Liver (tissue), 9 donors: ENCODE data around the gene REC114. TPM values are rescaled to one million over a fixed set of nuclear protein-coding genes. Genes with fewer than 3 reads are reported as not detected.

Experiments
- DNase-seq: peaks from one replicate; pipeline ENCODE4 v3.0.0-alpha.2; 2017; ENCODE audit warnings: low spot score
- H3K27ac ChIP-seq, 2 donors: one replicate each; pipeline ENCODE4 v1.7.0; 2013; ENCODE audit warnings: inconsistent platforms in 2 of 2, low read length in 2 of 2, control low read depth in 1 of 2, low read depth in 1 of 2, mild to moderate bottlenecking in 1 of 2
- H3K27me3 ChIP-seq, 4 donors: one replicate each; pipeline versions ENCODE4 v1.6.1 to v1.7.0; 2013; ENCODE audit warnings: low read length in 3 of 4, inconsistent platforms in 1 of 4, mild to moderate bottlenecking in 1 of 4, moderate library complexity in 1 of 4; ENCODE audit not compliant: control insufficient read depth in 4 of 4, insufficient read depth in 4 of 4
- H3K36me3 ChIP-seq, 4 donors: one replicate each; pipeline versions ENCODE4 v1.6.1 to v1.7.0; 2013; ENCODE audit warnings: low read length in 3 of 4, mild to moderate bottlenecking in 3 of 4, low read depth in 1 of 4, moderate library complexity in 1 of 4; ENCODE audit not compliant: control insufficient read depth in 4 of 4, insufficient read depth in 3 of 4
- H3K4me1 ChIP-seq, 4 donors: one replicate each; pipeline versions ENCODE4 v1.6.1 to v1.7.0; 2013; ENCODE audit warnings: low read length in 3 of 4, mild to moderate bottlenecking in 3 of 4, moderate library complexity in 1 of 4; ENCODE audit not compliant: control insufficient read depth in 4 of 4, insufficient read depth in 4 of 4
- H3K4me3 ChIP-seq, 3 donors: one replicate each; pipeline versions ENCODE4 v1.6.1 to v1.7.0; 2013; ENCODE audit warnings: low read length in 3 of 3, control low read depth in 1 of 3, low read depth in 1 of 3, mild to moderate bottlenecking in 1 of 3
- H3K9ac ChIP-seq, 2 donors: one replicate each; pipeline ENCODE4 v1.7.0; 2013; ENCODE audit warnings: low read length in 2 of 2, mild to moderate bottlenecking in 2 of 2, moderate library complexity in 2 of 2, control low read depth in 1 of 2, low read depth in 1 of 2
- H3K9me3 ChIP-seq, 4 donors: one replicate each; pipeline versions ENCODE4 v1.6.1 to v1.7.0; 2013; ENCODE audit warnings: low read length in 3 of 4; ENCODE audit not compliant: control insufficient read depth in 4 of 4
- FOXA2 ChIP-seq: IDR thresholded peaks from 2 replicates; pipeline ENCODE4 v1.6.1; 2016; ENCODE audit warnings: antibody characterized with exemption
- GABPA ChIP-seq, 2 donors: IDR thresholded peaks in 1 of 2; conservative IDR thresholded peaks in 1 of 2; 2 replicates each; pipeline ENCODE4 v1.6.1; 2016; ENCODE audit warnings: antibody characterized with exemption in 2 of 2, mild to moderate bottlenecking in 1 of 2, moderate library complexity in 1 of 2
- HNF4A ChIP-seq, 2 donors: conservative IDR thresholded peaks; 2 replicates each; pipeline ENCODE4 v1.6.1; 2016; ENCODE audit warnings: antibody characterized with exemption in 2 of 2, mild to moderate bottlenecking in 2 of 2
- JUND ChIP-seq, 2 donors: IDR thresholded peaks; 2 replicates each; pipeline ENCODE4 v1.6.1; 2016; ENCODE audit warnings: antibody characterized with exemption in 2 of 2
- NR2F2 ChIP-seq: IDR thresholded peaks from 2 replicates; pipeline ENCODE4 v1.6.1; 2016; ENCODE audit warnings: antibody characterized with exemption
- RAD21 ChIP-seq, 2 donors: IDR thresholded peaks; 2 replicates each; pipeline ENCODE4 v1.6.1; 2016; ENCODE audit warnings: antibody characterized with exemption in 2 of 2, mild to moderate bottlenecking in 2 of 2
- RXRA ChIP-seq, 2 donors: IDR thresholded peaks; 2 replicates each; pipeline ENCODE4 v1.6.1; 2017 to 2018; ENCODE audit warnings: antibody characterized with exemption in 2 of 2, mild to moderate bottlenecking in 1 of 2
- SP1 ChIP-seq: IDR thresholded peaks from 2 replicates; pipeline ENCODE4 v1.6.1; 2018; ENCODE audit warnings: antibody characterized with exemption, mild to moderate bottlenecking
- TAF1 ChIP-seq: conservative IDR thresholded peaks from 2 replicates; pipeline ENCODE4 v1.6.1; 2016; ENCODE audit warnings: antibody characterized with exemption, mild to moderate bottlenecking
- YY1 ChIP-seq: IDR thresholded peaks from 2 replicates; pipeline ENCODE4 v1.6.1; 2016; ENCODE audit warnings: antibody characterized with exemption, mild to moderate bottlenecking
- WGBS: extraction: QIAGEN DNeasy Blood & Tissue Kit; methylation state at CpG from one replicate; pipeline ENCODE4 v1.1.7; 2013; 5-methylcytosine and 5-hydroxymethylcytosine counted together
- polyA plus RNA-seq, 2 donors: library from polyadenylated mRNA; stranded (reverse) in 1 of 2; unstranded in 1 of 2; fragments of 200-250 nt in 1 of 2; fragments of >200 nt in 1 of 2; fragmentation: Nextera tagmentation in 1 of 2; extraction: Ambion mirVana in 1 of 2; gene quantifications; one replicate each; pipeline versions ENCODE4 v1.2.1 to v1.2.3, GENCODE V29; 2013 to 2015
- total RNA-seq, 2 donors: library from RNA; depleted of rRNA; stranded (reverse); fragments of >200 nt; gene quantifications; one replicate each; pipeline ENCODE4 v1.2.3, GENCODE V29; 2014
- TF ChIP-seq, protein P1 (sequence below): IDR thresholded peaks from 2 replicates; pipeline ENCODE4 v1.6.1; 2016; ENCODE audit warnings: antibody characterized with exemption
- TF ChIP-seq, protein P2 (sequence below): IDR thresholded peaks from 2 replicates; pipeline ENCODE4 v1.6.1; 2016; ENCODE audit warnings: antibody characterized with exemption
- TF ChIP-seq, protein P3 (sequence below): IDR thresholded peaks from 2 replicates; pipeline ENCODE4 v1.6.1; 2016; ENCODE audit warnings: antibody characterized with exemption, mild to moderate bottlenecking
- TF ChIP-seq, protein P4 (sequence below): fragments of 150-350 bp; IDR thresholded peaks from 2 replicates; pipeline ENCODE4 v1.5.1; 2017; ENCODE audit warnings: improper control_type of control experiment, low read depth, low read length; ENCODE audit not compliant: missing input control
- donor health status: healthy.
- donor health status: healthy.
- donor health status: healthy.
- donor health status: healthy.
- donor health status: healthy.

REC114 gene
- total and polyA plus RNA-seq, 4 donors, result not detected

DNA sequence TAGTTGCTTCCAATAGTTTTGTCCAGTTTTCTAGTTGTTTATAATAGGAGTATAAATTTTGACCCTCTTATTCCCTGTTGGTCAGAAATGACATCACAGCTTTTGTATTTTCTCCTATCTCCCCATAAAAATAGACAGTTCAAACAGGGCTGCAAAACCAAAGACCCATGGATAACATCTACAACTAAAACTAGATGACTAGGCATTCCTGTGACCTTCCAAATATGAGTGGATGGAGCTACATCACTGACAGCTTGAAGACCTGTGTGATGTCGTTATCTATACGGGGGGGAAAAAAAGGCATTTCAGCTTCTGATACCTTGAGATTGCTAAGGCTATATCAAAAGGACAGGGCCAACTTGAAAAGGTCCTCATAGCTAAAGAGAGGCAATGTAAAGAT lies 84.6 kb downstream of the REC114 start:
- no peak for DNase-seq
- Histone ChIP-seq H3K4me3 (no peak overlapping the region), H3K36me3 (no peaks in the 10 kb centered on the region), H3K4me1 (no peaks in the 10 kb centered on the region), H3K27me3 (no peaks in the 10 kb centered on the region), H3K27ac (no peak overlapping the region), H3K9ac (no peak overlapping the region), H3K9me3 (no peaks in the 10 kb centered on the region)
- 88% methylated on average over 2 of the region's 2 CpGs for WGBS
- TF ChIP-seq RAD21 (IDR thresholded peaks at IDR 0.05) (no peak), SP1 (no peak), RXRA (IDR thresholded peaks at IDR 0.05) (no peak), JUND (IDR thresholded peaks at IDR 0.05) (no peak), NR2F2 (no peak), HNF4A (conservative IDR thresholded peaks at IDR 0.05) (no peak), GABPA (IDR thresholded peaks at IDR 0.05 in 1 of 2, conservative IDR thresholded peaks at IDR 0.05 in 1 of 2) (no peak), FOXA2 (no peak), TAF1 (no peak), YY1 (no peak)
- TF ChIP-seq, protein P1, sequence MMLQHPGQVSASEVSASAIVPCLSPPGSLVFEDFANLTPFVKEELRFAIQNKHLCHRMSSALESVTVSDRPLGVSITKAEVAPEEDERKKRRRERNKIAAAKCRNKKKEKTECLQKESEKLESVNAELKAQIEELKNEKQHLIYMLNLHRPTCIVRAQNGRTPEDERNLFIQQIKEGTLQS, result no peak
- TF ChIP-seq, protein P2, sequence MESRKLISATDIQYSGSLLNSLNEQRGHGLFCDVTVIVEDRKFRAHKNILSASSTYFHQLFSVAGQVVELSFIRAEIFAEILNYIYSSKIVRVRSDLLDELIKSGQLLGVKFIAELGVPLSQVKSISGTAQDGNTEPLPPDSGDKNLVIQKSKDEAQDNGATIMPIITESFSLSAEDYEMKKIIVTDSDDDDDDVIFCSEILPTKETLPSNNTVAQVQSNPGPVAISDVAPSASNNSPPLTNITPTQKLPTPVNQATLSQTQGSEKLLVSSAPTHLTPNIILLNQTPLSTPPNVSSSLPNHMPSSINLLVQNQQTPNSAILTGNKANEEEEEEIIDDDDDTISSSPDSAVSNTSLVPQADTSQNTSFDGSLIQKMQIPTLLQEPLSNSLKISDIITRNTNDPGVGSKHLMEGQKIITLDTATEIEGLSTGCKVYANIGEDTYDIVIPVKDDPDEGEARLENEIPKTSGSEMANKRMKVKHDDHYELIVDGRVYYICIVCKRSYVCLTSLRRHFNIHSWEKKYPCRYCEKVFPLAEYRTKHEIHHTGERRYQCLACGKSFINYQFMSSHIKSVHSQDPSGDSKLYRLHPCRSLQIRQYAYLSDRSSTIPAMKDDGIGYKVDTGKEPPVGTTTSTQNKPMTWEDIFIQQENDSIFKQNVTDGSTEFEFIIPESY, result no peak
- TF ChIP-seq, protein P3, sequence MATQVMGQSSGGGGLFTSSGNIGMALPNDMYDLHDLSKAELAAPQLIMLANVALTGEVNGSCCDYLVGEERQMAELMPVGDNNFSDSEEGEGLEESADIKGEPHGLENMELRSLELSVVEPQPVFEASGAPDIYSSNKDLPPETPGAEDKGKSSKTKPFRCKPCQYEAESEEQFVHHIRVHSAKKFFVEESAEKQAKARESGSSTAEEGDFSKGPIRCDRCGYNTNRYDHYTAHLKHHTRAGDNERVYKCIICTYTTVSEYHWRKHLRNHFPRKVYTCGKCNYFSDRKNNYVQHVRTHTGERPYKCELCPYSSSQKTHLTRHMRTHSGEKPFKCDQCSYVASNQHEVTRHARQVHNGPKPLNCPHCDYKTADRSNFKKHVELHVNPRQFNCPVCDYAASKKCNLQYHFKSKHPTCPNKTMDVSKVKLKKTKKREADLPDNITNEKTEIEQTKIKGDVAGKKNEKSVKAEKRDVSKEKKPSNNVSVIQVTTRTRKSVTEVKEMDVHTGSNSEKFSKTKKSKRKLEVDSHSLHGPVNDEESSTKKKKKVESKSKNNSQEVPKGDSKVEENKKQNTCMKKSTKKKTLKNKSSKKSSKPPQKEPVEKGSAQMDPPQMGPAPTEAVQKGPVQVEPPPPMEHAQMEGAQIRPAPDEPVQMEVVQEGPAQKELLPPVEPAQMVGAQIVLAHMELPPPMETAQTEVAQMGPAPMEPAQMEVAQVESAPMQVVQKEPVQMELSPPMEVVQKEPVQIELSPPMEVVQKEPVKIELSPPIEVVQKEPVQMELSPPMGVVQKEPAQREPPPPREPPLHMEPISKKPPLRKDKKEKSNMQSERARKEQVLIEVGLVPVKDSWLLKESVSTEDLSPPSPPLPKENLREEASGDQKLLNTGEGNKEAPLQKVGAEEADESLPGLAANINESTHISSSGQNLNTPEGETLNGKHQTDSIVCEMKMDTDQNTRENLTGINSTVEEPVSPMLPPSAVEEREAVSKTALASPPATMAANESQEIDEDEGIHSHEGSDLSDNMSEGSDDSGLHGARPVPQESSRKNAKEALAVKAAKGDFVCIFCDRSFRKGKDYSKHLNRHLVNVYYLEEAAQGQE, result no peak
- TF ChIP-seq, protein P4, sequence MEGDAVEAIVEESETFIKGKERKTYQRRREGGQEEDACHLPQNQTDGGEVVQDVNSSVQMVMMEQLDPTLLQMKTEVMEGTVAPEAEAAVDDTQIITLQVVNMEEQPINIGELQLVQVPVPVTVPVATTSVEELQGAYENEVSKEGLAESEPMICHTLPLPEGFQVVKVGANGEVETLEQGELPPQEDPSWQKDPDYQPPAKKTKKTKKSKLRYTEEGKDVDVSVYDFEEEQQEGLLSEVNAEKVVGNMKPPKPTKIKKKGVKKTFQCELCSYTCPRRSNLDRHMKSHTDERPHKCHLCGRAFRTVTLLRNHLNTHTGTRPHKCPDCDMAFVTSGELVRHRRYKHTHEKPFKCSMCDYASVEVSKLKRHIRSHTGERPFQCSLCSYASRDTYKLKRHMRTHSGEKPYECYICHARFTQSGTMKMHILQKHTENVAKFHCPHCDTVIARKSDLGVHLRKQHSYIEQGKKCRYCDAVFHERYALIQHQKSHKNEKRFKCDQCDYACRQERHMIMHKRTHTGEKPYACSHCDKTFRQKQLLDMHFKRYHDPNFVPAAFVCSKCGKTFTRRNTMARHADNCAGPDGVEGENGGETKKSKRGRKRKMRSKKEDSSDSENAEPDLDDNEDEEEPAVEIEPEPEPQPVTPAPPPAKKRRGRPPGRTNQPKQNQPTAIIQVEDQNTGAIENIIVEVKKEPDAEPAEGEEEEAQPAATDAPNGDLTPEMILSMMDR, result no peak

DNA sequence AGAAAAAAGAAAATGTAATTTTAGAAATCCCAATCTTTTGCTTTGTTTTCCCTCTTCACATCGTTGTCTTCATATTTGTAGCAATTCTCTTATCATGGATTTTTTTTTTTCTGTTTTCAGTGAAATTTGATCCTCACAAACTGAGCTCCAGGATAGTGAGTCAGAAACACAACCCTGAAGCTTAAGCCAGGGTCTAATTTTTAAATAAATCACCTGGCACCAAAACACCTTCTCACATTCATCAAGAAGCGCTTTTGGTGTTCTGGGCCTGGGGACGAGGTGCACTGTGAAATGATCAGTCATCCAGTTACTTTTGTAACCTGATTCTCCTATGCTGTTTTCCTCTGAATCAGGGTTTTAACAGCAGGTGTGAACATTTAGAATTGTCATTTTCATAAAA lies 87.7 kb downstream of the REC114 start:
- WGBS, result 84% methylated on average over 3 of the region's 3 CpGs
- Histone ChIP-seq H3K4me1 (no peaks in the 10 kb centered on the region), H3K9me3 (no peaks in the 10 kb centered on the region), H3K27me3 (no peaks in the 10 kb centered on the region), H3K36me3 (no peaks in the 10 kb centered on the region), H3K27ac (no peak overlapping the region), H3K4me3 (no peak overlapping the region), H3K9ac (no peak overlapping the region)
- DNase-seq, result no peak
- TF ChIP-seq, protein P3, result no peak
- TF ChIP-seq JUND (IDR thresholded peaks at IDR 0.05), result no peak
- TF ChIP-seq, protein P2, result no peak
- TF ChIP-seq, protein P1, result no peak
- TF ChIP-seq HNF4A (conservative IDR thresholded peaks at IDR 0.05), result no peak
- TF ChIP-seq YY1, result no peak
- no peak for TF ChIP-seq RXRA (IDR thresholded peaks at IDR 0.05)
- no peak for TF ChIP-seq TAF1
- TF ChIP-seq, protein P4, result no peak
